Measurements from ENCODE around the gene POT1.

GRCh38 chr7:124908259-124908658, 21.4 kb downstream of the POT1 start:
- no peak for TF ChIP-seq CTCF (IDR thresholded peaks at IDR 0.05)
- no peak for TF ChIP-seq POLR2A (IDR thresholded peaks at IDR 0.05)

Measured in Peyer's patch (tissue), 4 donors.